HepG2 (cell line): ENCODE measurements around the gene JMJD8.

ENCODE experiments used
- CC2D1A ChIP-seq: sonication (generic); formaldehyde crosslinking; IDR thresholded peaks from 2 replicates; pipeline ENCODE4 v1.8.1; 2023; ENCODE audit warnings: mild to moderate bottlenecking, missing genetic modification reagents
- EP300 ChIP-seq, 3 experiments: sonication (generic) in 1 of 3; formaldehyde crosslinking in 1 of 3; IDR thresholded peaks; 2 replicates each; pipeline versions ENCODE4 v1.5.1 to v1.6.1; 2011 to 2020; ENCODE audit warnings: low read depth in 2 of 3, low read length in 2 of 3, borderline replicate concordance in 1 of 3, improper control_type of control experiment in 1 of 3, mild to moderate bottlenecking in 1 of 3, missing genetic modification reagents in 1 of 3, moderate library complexity in 1 of 3
- GABPA ChIP-seq, 2 experiments: IDR thresholded peaks; 2 replicates each; pipeline ENCODE4 v1.6.1; 2011 to 2016; ENCODE audit warnings: low read depth in 2 of 2, low read length in 1 of 2, missing biosample characterization in 1 of 2, missing genetic modification characterization in 1 of 2
- NCOR1 ChIP-seq: fragments of 200-600 bp; sonication (generic); IDR thresholded peaks from 2 replicates; pipeline ENCODE4 v1.7.0; 2017; ENCODE audit warnings: antibody characterized with exemption, low read length, borderline replicate concordance
- POLR2A ChIP-seq, 2 experiments: IDR thresholded peaks; 2 replicates each; pipeline ENCODE4 v1.6.1; 2011; ENCODE audit warnings: low read depth in 2 of 2, low read length in 2 of 2, mild to moderate bottlenecking in 1 of 2, moderate library complexity in 1 of 2; ENCODE audit not compliant: insufficient read depth in 1 of 2
- SRSF9 ChIP-seq: fragments of 200-400 bp; formaldehyde crosslinking; IDR thresholded peaks from 2 replicates; pipeline ENCODE4 v1.6.1; 2018; ENCODE audit warnings: borderline replicate concordance, mild to moderate bottlenecking, low read depth, low read length; ENCODE audit not compliant: insufficient read depth, poor library complexity, severe bottlenecking
- YEATS4 ChIP-seq: sonication (generic); formaldehyde crosslinking; IDR thresholded peaks from 2 replicates; pipeline ENCODE4 v1.4.0; 2020; ENCODE audit warnings: missing genetic modification reagents, borderline replicate concordance
- ZNF180 ChIP-seq: sonication (generic); formaldehyde crosslinking; IDR thresholded peaks from 2 replicates; pipeline ENCODE4 v1.4.0; 2020; ENCODE audit warnings: low read depth, missing genetic modification reagents, borderline replicate concordance

DNA sequence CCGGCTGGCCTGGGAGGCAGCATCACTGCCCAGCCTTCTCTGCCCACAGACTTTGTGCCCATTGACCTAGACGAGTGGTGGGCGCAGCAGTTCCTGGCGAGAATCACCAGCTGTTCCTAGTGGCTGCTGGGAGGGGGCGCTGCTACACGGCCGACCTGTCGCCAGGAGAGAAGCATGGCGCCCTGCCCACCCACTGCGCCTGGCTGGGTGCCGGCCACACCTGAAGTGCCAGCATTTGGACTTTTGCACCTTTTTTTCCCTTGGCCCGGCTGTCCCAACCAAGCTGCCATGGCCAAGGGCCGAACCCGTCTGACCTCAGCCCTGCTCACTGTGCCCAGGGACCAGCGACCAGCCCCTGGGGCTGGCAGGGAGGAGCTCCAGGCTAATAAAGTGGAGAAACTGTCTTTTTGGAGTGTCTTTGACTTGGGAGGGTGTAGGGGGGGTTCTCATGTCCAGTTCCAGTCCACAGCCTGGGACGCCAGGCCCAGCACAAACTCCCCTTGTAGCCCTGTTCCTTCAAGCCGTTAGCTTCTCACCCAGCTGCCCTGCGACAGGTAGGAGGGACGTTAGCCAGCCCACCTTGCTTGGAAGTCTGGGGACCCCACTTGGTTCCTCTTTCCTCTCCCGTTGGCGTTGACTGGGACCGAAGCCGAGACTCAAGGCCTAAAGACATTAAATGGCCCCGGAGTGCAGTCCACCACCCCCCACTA is 35.9 kb downstream of the JMJD8 start:
- TF ChIP-seq SRSF9 (no peak), ZNF180 (no peak), NCOR1 (no peak), EP300 (IDR thresholded peaks at IDR 0.05; ENCODE audit: low read depth in 2 of 2, low read length in 2 of 2) (no peak), EP300 (CRISPR knock-in tag; IDR thresholded peaks at IDR 0.05; ENCODE audit: borderline replicate concordance) (no peak), YEATS4 (CRISPR knock-in tag) (no peak), CC2D1A (CRISPR knock-in tag) (no peak), POLR2A (IDR thresholded peaks at IDR 0.05; ENCODE audit: insufficient read depth in 1 of 2, low read depth in 2 of 2, low read length in 2 of 2) (no peak), GABPA (IDR thresholded peaks at IDR 0.05; ENCODE audit: low read depth, low read length) (no peak), GABPA (CRISPR knock-in tag; IDR thresholded peaks at IDR 0.05; ENCODE audit: low read depth) (peak; percentile 38; the same call in 1 of the 2 replicates)
